SU-DHL-6 (cell line): ENCODE data around the gene APOC4.
A peak's percentile ranks its signal among the peaks of the same experiment; 100 is the strongest.
"Not testable (repeated sequence)": the region's sequence is repeated elsewhere in the genome, so short reads cannot be mapped to it uniquely, and the experiment has no call there.

Experiments
- H2AFZ ChIP-seq: fragments of 200-600 bp; sonication (generic); 2 replicates; pipeline ENCODE4 v1.6.1; 2014; ENCODE audit warnings: low read depth, mild to moderate bottlenecking, moderate library complexity, mixed read lengths, antibody characterized with exemption, low read length; ENCODE audit not compliant: severe bottlenecking
- H3F3A ChIP-seq: fragments of 200-600 bp; shearing (Covaris generic); 2 replicates; pipeline ENCODE4 v1.6.0; 2016; ENCODE audit warnings: antibody characterized with exemption, mild to moderate bottlenecking; ENCODE audit not compliant: insufficient read depth
- H3K27ac ChIP-seq: fragments of 200-600 bp; sonication (generic); 2 replicates; pipeline ENCODE4 v1.5.1; 2016; ENCODE audit warnings: low read depth, mild to moderate bottlenecking, low read length, moderate library complexity, mixed read lengths
- H3K27me3 ChIP-seq: fragments of 200-600 bp; sonication (generic), shearing (Covaris generic); 2 replicates; pipeline ENCODE4 v1.6.0; 2014; ENCODE audit warnings: mild to moderate bottlenecking, low read length
- H3K36me3 ChIP-seq: fragments of 200-600 bp; sonication (generic); 2 replicates; pipeline ENCODE4 v1.6.1; 2014; ENCODE audit warnings: mild to moderate bottlenecking, low read length, mixed read lengths
- H3K4me2 ChIP-seq: fragments of 300-600, 200-600 bp; shearing (Covaris generic), sonication (generic); 2 replicates; pipeline ENCODE4 v1.6.0; 2014; ENCODE audit warnings: low read length, low read depth, mild to moderate bottlenecking; ENCODE audit not compliant: poor library complexity, severe bottlenecking
- H3K4me3 ChIP-seq: fragments of 200-600 bp; sonication (generic); 2 replicates; pipeline ENCODE4 v1.5.1; 2014; ENCODE audit warnings: antibody characterized with exemption, low read length, mild to moderate bottlenecking, mixed read lengths; ENCODE audit not compliant: insufficient read depth, poor library complexity, severe bottlenecking
- H3K79me2 ChIP-seq: fragments of 200-600 bp; sonication (generic); 2 replicates; pipeline ENCODE4 v1.6.1; 2014; ENCODE audit warnings: mild to moderate bottlenecking, low read length, moderate library complexity; ENCODE audit not compliant: insufficient read depth
- H3K9ac ChIP-seq: fragments of 200-600 bp; sonication (generic); 2 replicates; pipeline ENCODE4 v1.7.0; 2014; ENCODE audit warnings: mild to moderate bottlenecking, low read length
- H3K9me2 ChIP-seq: fragments of 200-600 bp; sonication (generic); replicated peaks from 2 replicates; pipeline ENCODE4 v1.6.1; 2014; ENCODE audit warnings: low read length; ENCODE audit not compliant: insufficient read depth
- H3K9me3 ChIP-seq: fragments of 200-600 bp; sonication (generic); 2 replicates; pipeline ENCODE4 v1.6.1; 2014; ENCODE audit warnings: low read length, mixed read lengths; ENCODE audit not compliant: insufficient read depth
- H4K20me1 ChIP-seq: fragments of 200-600 bp; sonication (generic); 2 replicates; pipeline ENCODE4 v1.6.1; 2014; ENCODE audit warnings: low read depth, mild to moderate bottlenecking, antibody characterized with exemption, low read length, moderate library complexity, mixed read lengths
- EZH2phosphoT487 ChIP-seq: fragments of 200-600 bp; sonication (generic), shearing (Covaris generic); conservative IDR thresholded peaks from 2 replicates; pipeline ENCODE4 v1.6.1; 2018; ENCODE audit warnings: mild to moderate bottlenecking, antibody characterized with exemption, low read length, moderate library complexity, mixed read lengths
- TF ChIP-seq, protein P1 (sequence below): fragments of 200-600 bp; sonication (generic); IDR thresholded peaks from one replicate; pipeline ENCODE4 v1.5.1; 2017; ENCODE audit warnings: antibody characterized with exemption, mild to moderate bottlenecking, low read length, moderate library complexity; ENCODE audit not compliant: insufficient read depth, poor library complexity, severe bottlenecking

APOC4 gene

GRCh38 chr19:44961821-44962220, 19.8 kb downstream of the APOC4 start:
- Histone ChIP-seq H3F3A (peaks cover 13% of the 10 kb centered on the region), H3K36me3 (peaks cover 15% of the 10 kb centered on the region), H3K27ac (peak overlapping the region; percentile 88), H3K9ac (peak overlapping the region; percentile 43), H4K20me1 (no peaks in the 10 kb centered on the region), H3K4me2 (peak overlapping the region; percentile 53), H3K9me2 (no peaks in the 10 kb centered on the region), H3K9me3 (no peaks in the 10 kb centered on the region), H3K79me2 (peaks cover 62% of the 10 kb centered on the region), H3K4me3 (no peak overlapping the region), H3K27me3 (no peaks in the 10 kb centered on the region), H2AFZ (no peak overlapping the region)
- TF ChIP-seq, protein P1, sequence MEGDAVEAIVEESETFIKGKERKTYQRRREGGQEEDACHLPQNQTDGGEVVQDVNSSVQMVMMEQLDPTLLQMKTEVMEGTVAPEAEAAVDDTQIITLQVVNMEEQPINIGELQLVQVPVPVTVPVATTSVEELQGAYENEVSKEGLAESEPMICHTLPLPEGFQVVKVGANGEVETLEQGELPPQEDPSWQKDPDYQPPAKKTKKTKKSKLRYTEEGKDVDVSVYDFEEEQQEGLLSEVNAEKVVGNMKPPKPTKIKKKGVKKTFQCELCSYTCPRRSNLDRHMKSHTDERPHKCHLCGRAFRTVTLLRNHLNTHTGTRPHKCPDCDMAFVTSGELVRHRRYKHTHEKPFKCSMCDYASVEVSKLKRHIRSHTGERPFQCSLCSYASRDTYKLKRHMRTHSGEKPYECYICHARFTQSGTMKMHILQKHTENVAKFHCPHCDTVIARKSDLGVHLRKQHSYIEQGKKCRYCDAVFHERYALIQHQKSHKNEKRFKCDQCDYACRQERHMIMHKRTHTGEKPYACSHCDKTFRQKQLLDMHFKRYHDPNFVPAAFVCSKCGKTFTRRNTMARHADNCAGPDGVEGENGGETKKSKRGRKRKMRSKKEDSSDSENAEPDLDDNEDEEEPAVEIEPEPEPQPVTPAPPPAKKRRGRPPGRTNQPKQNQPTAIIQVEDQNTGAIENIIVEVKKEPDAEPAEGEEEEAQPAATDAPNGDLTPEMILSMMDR: no peak
- TF ChIP-seq EZH2phosphoT487: no peak

GRCh38 chr19:44968118-44968517, 26.1 kb downstream of the APOC4 start:
- no peak overlapping the region for H3K9ac ChIP-seq
- H3K36me3 ChIP-seq: peaks cover 8% of the 10 kb centered on the region; the same call in 1 of the 2 replicates
- no peak overlapping the region for H3K27ac ChIP-seq
- H3K4me2 ChIP-seq: no peak overlapping the region
- H3K4me3 ChIP-seq: no peak overlapping the region
- H3K9me2 ChIP-seq: no peaks in the 10 kb centered on the region
- H3F3A ChIP-seq: no peaks in the 10 kb centered on the region
- TF ChIP-seq, protein P1: no peak
- TF ChIP-seq EZH2phosphoT487: no peak
- H2AFZ ChIP-seq: no peak overlapping the region
- H3K9me3 ChIP-seq: no peaks in the 10 kb centered on the region
- H3K27me3 ChIP-seq: no peaks in the 10 kb centered on the region
- peaks cover 35% of the 10 kb centered on the region for H3K79me2 ChIP-seq
- no peaks in the 10 kb centered on the region for H4K20me1 ChIP-seq

DNA sequence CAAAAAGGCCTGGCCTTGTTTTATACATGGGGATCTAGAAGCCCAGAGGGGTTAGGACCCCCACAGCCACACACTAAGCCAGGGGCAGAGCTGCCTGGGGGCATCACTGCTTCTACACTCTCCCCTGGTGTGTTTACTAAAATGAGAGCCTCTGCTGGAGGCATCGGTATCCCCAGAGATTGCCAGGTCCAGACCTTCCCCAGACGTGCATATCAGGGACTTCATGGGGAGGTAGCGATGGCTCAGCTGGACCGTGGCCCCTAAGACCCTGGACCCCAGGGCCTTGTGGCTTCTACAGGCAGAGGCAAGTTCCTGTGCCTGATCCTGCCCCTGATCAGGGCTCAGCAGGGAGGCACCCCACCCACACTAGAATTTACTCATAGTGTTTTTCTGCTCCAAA, 26.6 kb downstream of the APOC4 start:
- no peak overlapping the region for H3K9ac ChIP-seq
- H3K27ac ChIP-seq: no peak overlapping the region
- TF ChIP-seq, protein P1: no peak
- no peak for TF ChIP-seq EZH2phosphoT487
- no peaks in the 10 kb centered on the region for H3K9me3 ChIP-seq
- H3K79me2 ChIP-seq: peaks cover 35% of the 10 kb centered on the region
- peaks cover 8% of the 10 kb centered on the region; the same call in 1 of the 2 replicates for H3K36me3 ChIP-seq
- H3K27me3 ChIP-seq: no peaks in the 10 kb centered on the region
- H2AFZ ChIP-seq: no peak overlapping the region
- H3K4me3 ChIP-seq: no peak overlapping the region
- no peaks in the 10 kb centered on the region for H4K20me1 ChIP-seq
- no peaks in the 10 kb centered on the region for H3F3A ChIP-seq
- H3K9me2 ChIP-seq: no peaks in the 10 kb centered on the region
- H3K4me2 ChIP-seq: no peak overlapping the region

GRCh38 chr19:44969437-44969836, 27.4 kb downstream of the APOC4 start:
- no peak overlapping the region for H3K9ac ChIP-seq
- H4K20me1 ChIP-seq: no peaks in the 10 kb centered on the region
- H3K4me2 ChIP-seq: no peak overlapping the region
- TF ChIP-seq EZH2phosphoT487: no peak
- TF ChIP-seq, protein P1: no peak
- no peaks in the 10 kb centered on the region for H3K27me3 ChIP-seq
- H3K27ac ChIP-seq: no peak overlapping the region
- H2AFZ ChIP-seq: no peak overlapping the region
- no peaks in the 10 kb centered on the region for H3K9me3 ChIP-seq
- H3K4me3 ChIP-seq: no peak overlapping the region
- H3F3A ChIP-seq: no peaks in the 10 kb centered on the region
- peaks cover 35% of the 10 kb centered on the region for H3K79me2 ChIP-seq
- H3K36me3 ChIP-seq: peaks cover 11% of the 10 kb centered on the region; the same call in 1 of the 2 replicates
- no peaks in the 10 kb centered on the region for H3K9me2 ChIP-seq

- H3K9me2 ChIP-seq, H3K4me3 ChIP-seq, H3K9me3 ChIP-seq, H3K4me2 ChIP-seq, H2AFZ ChIP-seq, H3F3A ChIP-seq, H3K27me3 ChIP-seq, H4K20me1 ChIP-seq, H3K27ac ChIP-seq, H3K9ac ChIP-seq: not testable (repeated sequence)
- peaks cover 10% of the 10 kb centered on the region; the same call in 1 of the 2 replicates for H3K36me3 ChIP-seq
- H3K79me2 ChIP-seq: peaks cover 29% of the 10 kb centered on the region
Observed at GRCh38 chr19:44971451-44971850, 29.4 kb downstream of the APOC4 start.
